Activated CD8-positive, alpha-beta T cell treated with anti-CD3 and anti-CD28 coated beads, Interleukin-2, amount 10 ng/mL, durations not matched to agents 7 days and 5 days (primary cell): ENCODE results near the gene LINGO4. TPM values are rescaled to one million over a fixed set of nuclear protein-coding genes. Genes with fewer than 3 reads are reported as not detected.

Source experiments
- ATAC-seq: fragments of 150-1000 bp; cut with Tn5 transposase; one replicate; pipeline ENCODE4 v1.10.0; 2021; ENCODE audit warnings: moderate library complexity
- CTCF ChIA-PET: fragments of 350-600 bp; sonication (Branson Sonifier 250); formaldehyde crosslinking; loops from one replicate; lab custom pipeline; 2021; ENCODE audit warnings: antibody characterized with exemption; lab: Charles Lee
- POLR2A ChIA-PET: fragments of 350-600 bp; sonication (Branson Sonifier 250); formaldehyde crosslinking; loops from one replicate; lab custom pipeline; 2021; ENCODE audit warnings: antibody characterized with exemption; lab: Charles Lee
- DNase-seq: peaks from one replicate; pipeline ENCODE4 v3.0.0-alpha.2; 2020
- H3K27ac Mint-ChIP-seq: one replicate; pipeline ENCODE4 v1.8.0; 2021; ENCODE audit warnings: mild to moderate bottlenecking, mixed read lengths
- H3K27me3 Mint-ChIP-seq: one replicate; pipeline ENCODE4 v1.8.0; 2021; ENCODE audit warnings: low read depth, mixed read lengths
- H3K36me3 Mint-ChIP-seq: one replicate; pipeline ENCODE4 v1.8.0; 2021; ENCODE audit warnings: low read depth, mixed read lengths
- H3K4me1 Mint-ChIP-seq: one replicate; pipeline ENCODE4 v1.8.0; 2021; ENCODE audit warnings: low read depth, mixed read lengths
- H3K4me3 Mint-ChIP-seq: one replicate; pipeline ENCODE4 v1.8.0; 2021; ENCODE audit warnings: mild to moderate bottlenecking, mixed read lengths
- H3K9me3 Mint-ChIP-seq: one replicate; pipeline ENCODE4 v1.8.0; 2022; ENCODE audit warnings: mixed read lengths; ENCODE audit not compliant: insufficient read depth
- total RNA-seq, 2 experiments: library from RNA; stranded (reverse); gene quantifications; one replicate each; pipeline ENCODE4 v1.2.3, GENCODE V29; 2021

LINGO4 gene, protein sequence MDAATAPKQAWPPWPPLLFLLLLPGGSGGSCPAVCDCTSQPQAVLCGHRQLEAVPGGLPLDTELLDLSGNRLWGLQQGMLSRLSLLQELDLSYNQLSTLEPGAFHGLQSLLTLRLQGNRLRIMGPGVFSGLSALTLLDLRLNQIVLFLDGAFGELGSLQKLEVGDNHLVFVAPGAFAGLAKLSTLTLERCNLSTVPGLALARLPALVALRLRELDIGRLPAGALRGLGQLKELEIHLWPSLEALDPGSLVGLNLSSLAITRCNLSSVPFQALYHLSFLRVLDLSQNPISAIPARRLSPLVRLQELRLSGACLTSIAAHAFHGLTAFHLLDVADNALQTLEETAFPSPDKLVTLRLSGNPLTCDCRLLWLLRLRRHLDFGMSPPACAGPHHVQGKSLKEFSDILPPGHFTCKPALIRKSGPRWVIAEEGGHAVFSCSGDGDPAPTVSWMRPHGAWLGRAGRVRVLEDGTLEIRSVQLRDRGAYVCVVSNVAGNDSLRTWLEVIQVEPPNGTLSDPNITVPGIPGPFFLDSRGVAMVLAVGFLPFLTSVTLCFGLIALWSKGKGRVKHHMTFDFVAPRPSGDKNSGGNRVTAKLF
- under 1 TPM; 0.16 to 0.32 TPM for total RNA-seq

DNA sequence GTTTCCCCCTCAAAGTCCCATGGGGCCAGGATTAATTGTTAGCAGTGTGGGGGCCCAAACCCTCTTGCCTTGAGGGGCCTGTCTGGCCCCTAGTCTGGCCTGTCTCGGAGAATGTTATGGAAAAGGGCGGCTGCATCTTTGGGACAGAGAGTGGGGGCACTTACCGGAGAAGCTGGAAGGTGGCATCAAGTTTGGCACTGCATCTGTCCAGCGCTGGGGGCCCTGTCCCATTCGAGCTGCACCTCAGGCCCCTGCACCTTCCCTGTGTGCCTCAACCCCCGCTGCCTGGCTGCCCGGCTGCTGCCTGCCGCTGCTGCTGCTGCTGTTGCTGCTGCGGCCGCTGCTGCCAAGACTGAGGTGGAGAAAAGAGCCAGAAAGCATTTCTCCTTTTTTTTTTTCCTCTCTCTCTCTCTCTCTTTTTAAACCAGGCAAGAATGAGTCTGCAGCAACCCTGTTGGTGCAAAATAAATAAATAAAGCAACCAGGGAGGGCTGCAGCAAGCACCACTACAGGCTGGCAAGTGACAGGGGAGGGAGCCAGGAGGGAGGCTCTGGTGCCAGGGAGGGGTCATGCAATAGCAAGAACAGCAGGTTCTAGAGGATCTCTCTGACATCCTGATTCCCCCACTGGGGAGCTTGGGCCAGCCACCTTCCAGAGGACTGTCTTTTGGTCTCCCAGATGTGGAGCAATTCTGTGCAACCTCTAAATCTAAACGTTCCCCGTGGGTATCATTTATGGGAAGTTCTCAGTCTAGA lies at the start of gene LINGO4:
TSS of gene LINGO4 (minus strand) at position 354 of the 755 bp plus-strand sequence. CDS start 2,715 bp downstream, outside the sequence.
- Mint-ChIP-seq H3K4me1 (peaks cover 5% of the 10 kb centered on the region), H3K27me3 (peaks cover 17% of the 10 kb centered on the region), H3K36me3 (no peaks in the 10 kb centered on the region), H3K9me3 (no peaks in the 10 kb centered on the region), H3K27ac (no peak within 1 kb of the TSS), H3K4me3 (no peak within 1 kb of the TSS)
- CTCF ChIA-PET = no interaction called here
- no peak for ATAC-seq
- POLR2A ChIA-PET = interaction anchor here (0.6 kb wide), 1 partner anchor 73 kb away, joined by 3 read pairs; no protein-coding TSS in a partner anchor
- no peak for DNase-seq

DNA sequence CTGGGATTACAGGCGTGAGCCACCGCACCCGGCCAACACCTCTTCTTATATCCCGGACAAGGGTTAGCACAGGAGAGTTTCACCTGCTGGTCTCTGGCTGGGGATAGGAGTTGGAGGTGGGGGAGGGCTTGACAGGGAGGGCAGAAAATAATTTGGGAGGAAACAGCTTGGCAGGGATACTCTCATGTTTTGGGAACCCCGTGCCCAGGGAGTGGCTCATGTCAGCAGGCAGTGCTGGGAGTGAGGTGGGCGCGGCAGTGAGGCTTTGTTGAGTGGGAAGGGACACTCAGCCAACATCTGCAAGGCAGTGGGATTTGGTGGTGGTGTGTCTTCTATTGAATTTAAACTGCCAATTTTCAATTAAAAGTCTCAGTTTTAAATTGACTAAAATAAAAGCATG lies 49.4 kb upstream of the LINGO4 start:
- Mint-ChIP-seq H3K9me3 (no peaks in the 10 kb centered on the region), H3K27me3 (no peaks in the 10 kb centered on the region), H3K4me1 (no peaks in the 10 kb centered on the region), H3K36me3 (no peaks in the 10 kb centered on the region), H3K27ac (no peak overlapping the region), H3K4me3 (no peak overlapping the region)
- ATAC-seq (no peak), DNase-seq (no peak)
- CTCF ChIA-PET = interaction anchor here (1.5 kb wide), 1 partner anchor 162 kb away, joined by 5 read pairs; no protein-coding TSS in a partner anchor
- POLR2A ChIA-PET = no interaction called here

DNA sequence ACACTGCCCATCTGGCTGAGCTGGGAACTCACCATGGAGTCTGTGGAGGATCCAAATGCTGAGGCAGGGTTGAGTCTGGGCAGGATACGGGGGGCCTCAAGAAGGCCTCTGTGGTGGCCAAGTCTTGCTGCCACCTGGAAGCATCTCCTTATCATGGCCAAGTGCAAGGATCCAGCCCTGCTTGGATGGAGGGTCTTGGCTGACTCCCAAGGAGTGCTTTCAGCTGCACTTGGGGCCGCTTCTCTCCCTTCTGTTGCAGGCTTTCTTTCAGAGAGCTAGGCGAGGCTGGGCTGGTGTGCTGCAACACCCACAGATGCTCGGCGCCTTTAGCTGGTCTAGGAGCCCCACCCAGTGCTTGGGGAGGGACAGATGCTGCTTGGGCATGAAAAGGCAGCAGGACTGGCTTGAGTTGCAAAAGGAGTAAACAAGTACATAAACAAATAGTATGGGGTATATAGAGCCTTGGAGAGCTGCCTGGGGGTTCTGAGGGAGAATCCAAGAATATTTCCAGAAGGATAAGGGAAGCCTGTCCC lies 48.3 kb upstream of the LINGO4 start, which contains the start of gene THEM5:
TSS of gene THEM5 (minus strand) at position 302 of the 533 bp plus-strand sequence. CDS start at position 155, 147 bp downstream.
- ATAC-seq (peak; percentile 51), DNase-seq (no peak)
- H3K27me3 Mint-ChIP-seq = no peaks in the 10 kb centered on the region
- H3K9me3 Mint-ChIP-seq = no peaks in the 10 kb centered on the region
- no peaks in the 10 kb centered on the region for H3K4me1 Mint-ChIP-seq
- no peak within 1 kb of the TSS for H3K27ac Mint-ChIP-seq
- no peaks in the 10 kb centered on the region for H3K36me3 Mint-ChIP-seq
- H3K4me3 Mint-ChIP-seq = no peak within 1 kb of the TSS
- ChIA-PET CTCF (interaction anchor here (0.9 to 1.5 kb wide), 2 partner anchors 160 to 409 kb away, joined by 3 to 5 read pairs; no protein-coding TSS in a partner anchor), POLR2A (no interaction called here)

DNA sequence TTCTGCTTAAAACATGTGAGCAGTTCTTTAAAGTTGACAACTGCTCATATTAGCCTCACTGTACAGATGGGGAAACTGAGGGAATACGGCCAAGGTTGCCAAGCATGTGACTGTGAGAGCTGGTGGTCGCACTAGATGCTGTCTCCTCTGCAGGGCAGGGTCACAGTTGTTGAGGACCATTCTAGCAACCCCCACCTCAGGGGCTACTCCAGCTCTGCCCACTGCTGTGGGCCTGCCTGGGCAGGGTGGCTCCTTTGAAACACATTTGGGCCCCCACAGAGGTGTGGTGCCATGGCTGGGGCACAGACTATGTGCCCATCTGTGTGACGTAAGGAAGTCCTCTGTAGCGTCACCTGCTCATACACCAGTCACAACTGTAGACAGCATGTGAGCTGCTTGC lies 47.5 kb upstream of the LINGO4 start:
- no peaks in the 10 kb centered on the region for H3K9me3 Mint-ChIP-seq
- no peaks in the 10 kb centered on the region for H3K27me3 Mint-ChIP-seq
- ChIA-PET POLR2A (no interaction called here), CTCF (interaction anchor here (1.3 kb wide), 1 partner anchor 10 kb away, joined by 3 read pairs; no protein-coding TSS in a partner anchor)
- no peak overlapping the region for H3K4me3 Mint-ChIP-seq
- no peak overlapping the region for H3K27ac Mint-ChIP-seq
- no peak for DNase-seq
- H3K36me3 Mint-ChIP-seq = no peaks in the 10 kb centered on the region
- H3K4me1 Mint-ChIP-seq = no peaks in the 10 kb centered on the region
- no peak for ATAC-seq

DNA sequence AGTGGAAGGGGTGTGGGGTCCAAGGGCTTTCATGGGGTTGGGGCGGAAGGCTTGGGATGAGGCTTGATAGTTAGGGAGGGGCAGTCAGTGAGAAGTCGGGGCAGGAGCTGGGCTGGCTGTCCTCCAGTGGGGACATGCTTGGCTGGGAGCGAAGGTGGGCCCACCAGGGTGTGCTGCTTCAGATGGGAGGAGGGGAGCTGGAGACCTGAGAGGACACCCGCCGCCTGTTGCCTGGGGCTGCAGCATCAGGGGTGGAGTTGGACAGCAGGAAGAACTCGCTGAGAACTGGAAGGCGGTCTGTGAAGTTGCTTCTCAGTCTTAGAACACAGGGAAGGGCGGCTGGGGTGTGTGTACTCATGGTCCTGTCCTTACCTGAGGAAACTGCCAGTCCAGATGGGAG lies 46.7 kb upstream of the LINGO4 start:
- ATAC-seq (no peak), DNase-seq (no peak)
- H3K27ac Mint-ChIP-seq = no peak overlapping the region
- no peaks in the 10 kb centered on the region for H3K9me3 Mint-ChIP-seq
- H3K27me3 Mint-ChIP-seq = no peaks in the 10 kb centered on the region
- no peaks in the 10 kb centered on the region for H3K4me1 Mint-ChIP-seq
- POLR2A ChIA-PET = no interaction called here
- H3K36me3 Mint-ChIP-seq = no peaks in the 10 kb centered on the region
- CTCF ChIA-PET = interaction anchor here (1.3 kb wide), 1 partner anchor 9 kb away, joined by 3 read pairs; no protein-coding TSS in a partner anchor
- H3K4me3 Mint-ChIP-seq = no peak overlapping the region

DNA sequence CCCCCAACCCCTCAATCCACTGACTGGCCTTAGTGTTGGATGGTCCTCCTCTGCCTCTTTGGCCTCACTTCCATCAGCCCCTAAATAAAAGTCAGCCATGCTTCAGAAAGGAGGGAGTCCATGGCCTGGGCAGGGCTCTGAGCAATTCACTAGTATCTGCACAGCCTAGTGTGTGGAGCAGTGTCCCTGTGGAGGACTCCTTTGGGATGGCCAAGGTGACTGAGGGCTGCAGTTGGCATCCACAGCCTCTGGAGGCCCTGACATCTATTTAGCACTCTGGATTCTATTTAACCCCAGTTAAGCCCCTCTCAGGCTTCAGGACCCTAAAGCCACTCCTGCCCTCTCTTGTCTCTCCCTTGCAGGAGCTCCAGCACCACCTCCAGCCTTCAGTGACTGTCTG lies 44.7 kb upstream of the LINGO4 start:
- H3K27ac Mint-ChIP-seq = no peak overlapping the region

DNA sequence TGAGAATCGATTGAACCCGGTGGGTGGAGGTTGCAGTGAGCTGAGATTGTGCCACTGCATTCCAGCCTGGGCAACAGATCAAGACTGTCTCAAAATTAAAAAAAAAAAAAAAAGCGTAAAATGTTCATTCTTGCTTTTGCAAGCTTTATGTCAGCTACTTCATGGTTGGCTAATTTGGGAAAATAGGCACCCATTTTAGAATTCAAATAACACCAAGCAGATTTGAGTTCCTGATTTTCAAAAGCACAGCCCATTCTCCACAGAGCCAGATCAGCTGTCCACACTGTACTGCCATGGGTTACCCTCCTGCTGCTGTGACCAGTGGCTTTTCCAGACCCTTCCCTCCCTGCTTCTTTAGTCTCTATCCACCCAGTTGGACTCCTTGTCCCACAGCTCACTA lies 43.9 kb upstream of the LINGO4 start:
- no peak overlapping the region for H3K27ac Mint-ChIP-seq
- POLR2A ChIA-PET = interaction anchor here (0.6 to 1.4 kb wide), 2 partner anchors 9 to 18 kb away, joined by 3 to 7 read pairs; partner anchors contain the start of genes C2CD4D and RORC
- no peaks in the 10 kb centered on the region for H3K27me3 Mint-ChIP-seq
- no peaks in the 10 kb centered on the region for H3K4me1 Mint-ChIP-seq
- no peak overlapping the region for H3K4me3 Mint-ChIP-seq
- no peaks in the 10 kb centered on the region for H3K9me3 Mint-ChIP-seq
- H3K36me3 Mint-ChIP-seq = no peaks in the 10 kb centered on the region
- DNase-seq = no peak
- no peak for ATAC-seq
- CTCF ChIA-PET = interaction anchor here (1.3 to 3.0 kb wide), 3 partner anchors 9 to 12 kb away, joined by 4 to 9 read pairs (median 5); no protein-coding TSS in a partner anchor

More for the DNA sequence above, 44.7 kb upstream of the LINGO4 start:
- Mint-ChIP-seq H3K4me3 (no peak overlapping the region), H3K36me3 (no peaks in the 10 kb centered on the region), H3K27me3 (no peaks in the 10 kb centered on the region), H3K9me3 (no peaks in the 10 kb centered on the region), H3K4me1 (no peaks in the 10 kb centered on the region)
- ChIA-PET CTCF (interaction anchor here (1.3 to 3.0 kb wide), 2 partner anchors 8 to 13 kb away, joined by 5 to 9 read pairs; no protein-coding TSS in a partner anchor), POLR2A (no interaction called here)
- ATAC-seq (no peak), DNase-seq (no peak)

DNA sequence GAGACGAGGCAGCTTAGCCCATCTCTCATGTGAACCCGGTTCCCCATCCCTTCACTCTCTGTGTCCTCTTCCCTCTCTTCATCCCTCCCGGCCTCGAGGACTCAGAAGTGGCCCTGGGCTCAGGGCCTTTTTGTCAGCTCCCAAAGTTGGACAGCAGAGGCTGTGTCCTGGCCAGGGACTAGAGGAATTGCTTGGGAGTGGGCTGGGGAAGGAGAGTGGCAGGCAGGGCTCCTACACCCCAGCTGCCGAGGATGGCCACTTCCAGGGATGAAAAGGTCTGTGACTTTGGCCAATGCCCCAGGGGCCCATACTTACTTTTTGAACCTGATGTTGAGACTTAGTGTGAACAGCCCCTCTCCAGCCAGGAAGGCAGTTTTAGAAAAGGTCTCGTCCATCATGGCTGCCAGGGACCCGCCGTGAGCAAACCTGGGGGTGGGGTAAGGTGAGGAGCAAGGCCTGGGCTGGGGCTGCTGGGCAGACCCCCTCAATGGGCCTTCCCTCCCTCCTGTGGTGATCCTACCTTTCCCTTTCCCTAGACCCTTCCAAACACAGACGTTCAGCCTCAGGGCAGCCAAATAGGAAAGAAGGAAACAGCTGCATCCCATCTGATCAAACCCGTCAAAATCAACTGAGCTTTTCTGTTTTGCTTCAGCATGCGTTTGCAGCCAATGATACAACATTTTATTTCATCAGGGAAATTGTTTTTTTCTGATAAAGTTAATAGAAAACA lies 42.8 kb upstream of the LINGO4 start:
- no peaks in the 10 kb centered on the region for H3K27me3 Mint-ChIP-seq
- no peak overlapping the region for H3K4me3 Mint-ChIP-seq
- no peak for ATAC-seq
- ChIA-PET CTCF (interaction anchor here (0.9 to 3.0 kb wide), 3 partner anchors 7 to 154 kb away, joined by 3 to 9 read pairs (median 4); no protein-coding TSS in a partner anchor), POLR2A (interaction anchor here (1.4 kb wide), 1 partner anchor 8 kb away, joined by 7 read pairs; the partner anchor contains the start of gene C2CD4D)
- DNase-seq = no peak
- H3K9me3 Mint-ChIP-seq = no peaks in the 10 kb centered on the region
- no peak overlapping the region for H3K27ac Mint-ChIP-seq
- H3K4me1 Mint-ChIP-seq = no peaks in the 10 kb centered on the region
- no peaks in the 10 kb centered on the region for H3K36me3 Mint-ChIP-seq

DNA sequence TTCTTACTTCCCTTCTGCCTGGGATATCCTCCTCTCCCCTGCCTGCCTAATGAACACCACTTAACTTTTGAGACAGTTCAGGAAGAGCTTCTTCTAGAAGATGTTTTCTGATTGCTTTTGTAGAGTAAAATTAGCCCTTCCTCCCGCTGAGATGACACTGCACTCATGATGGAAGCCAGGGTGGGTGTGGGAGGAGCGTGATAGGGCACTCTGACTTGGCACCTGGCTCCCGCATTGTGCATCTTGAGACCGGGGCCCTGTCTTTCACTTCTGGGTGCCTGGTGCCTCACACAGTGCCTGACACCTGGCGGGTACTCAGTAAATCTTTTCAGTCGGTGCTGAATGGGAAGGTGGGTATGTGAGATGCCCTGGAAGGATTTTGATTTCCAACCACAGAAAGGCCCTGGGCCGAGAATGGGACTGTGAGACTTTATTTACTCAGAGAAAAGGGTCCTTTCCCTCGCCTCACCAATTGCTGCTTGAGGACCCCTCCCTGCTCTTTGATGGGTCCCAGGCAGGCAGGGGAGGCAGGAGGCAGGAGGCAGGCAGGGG lies 41.5 kb upstream of the LINGO4 start:
- H3K9me3 Mint-ChIP-seq = no peaks in the 10 kb centered on the region
- no peaks in the 10 kb centered on the region for H3K4me1 Mint-ChIP-seq
- DNase-seq = no peak
- no peak overlapping the region for H3K4me3 Mint-ChIP-seq
- no peaks in the 10 kb centered on the region for H3K36me3 Mint-ChIP-seq
- ChIA-PET POLR2A (interaction anchor here (0.5 to 1.0 kb wide), 2 partner anchors 10 to 368 kb away, joined by 3 read pairs; no protein-coding TSS in a partner anchor), CTCF (interaction anchor here (0.7 to 1.9 kb wide), 6 partner anchors 9 to 155 kb away, joined by 3 to 9 read pairs (median 4); no protein-coding TSS in a partner anchor)
- ATAC-seq = no peak
- peaks cover under 1% of the 10 kb centered on the region for H3K27me3 Mint-ChIP-seq
- peak overlapping the region; percentile 5 for H3K27ac Mint-ChIP-seq

DNA sequence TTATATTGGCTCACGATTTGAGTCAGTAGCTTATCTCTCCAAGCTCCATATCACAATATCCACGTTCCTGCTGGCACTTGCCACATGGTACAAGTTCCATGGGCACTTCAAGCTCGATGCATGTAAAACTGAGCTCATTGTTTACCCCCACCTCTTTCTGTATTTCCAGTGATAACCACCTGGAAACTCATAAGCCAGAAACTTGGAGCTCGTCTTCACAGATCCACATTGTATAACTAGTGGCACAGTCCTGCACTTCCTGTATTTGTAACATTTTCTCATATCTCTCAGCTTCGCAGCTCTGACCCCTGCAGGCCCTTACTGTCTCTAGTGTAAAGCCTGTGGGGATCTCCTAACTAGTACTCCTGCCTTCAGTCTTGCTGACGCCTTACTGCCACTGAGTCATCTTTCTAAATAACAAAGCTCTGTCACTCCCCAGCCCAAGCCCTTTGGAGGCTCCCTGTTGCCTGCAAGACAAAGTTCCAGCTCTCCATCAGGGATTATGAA lies 40.9 kb upstream of the LINGO4 start:
- POLR2A ChIA-PET = interaction anchor here (1.0 kb wide), 1 partner anchor 9 kb away, joined by 3 read pairs; no protein-coding TSS in a partner anchor
- CTCF ChIA-PET = interaction anchor here (0.7 to 1.9 kb wide), 6 partner anchors 10 to 156 kb away, joined by 3 to 9 read pairs (median 4); no protein-coding TSS in a partner anchor
- H3K27me3 Mint-ChIP-seq = peaks cover 5% of the 10 kb centered on the region
- no peaks in the 10 kb centered on the region for H3K9me3 Mint-ChIP-seq
- no peaks in the 10 kb centered on the region for H3K4me1 Mint-ChIP-seq
- no peak for DNase-seq
- H3K4me3 Mint-ChIP-seq = no peak overlapping the region
- ATAC-seq = no peak
- no peaks in the 10 kb centered on the region for H3K36me3 Mint-ChIP-seq
- H3K27ac Mint-ChIP-seq = no peak overlapping the region
